Measurements from ENCODE around the gene DENND4B.
A peak's percentile ranks its signal among the peaks of the same experiment; 100 is the strongest.
"Not testable (repeated sequence)": the region's sequence is repeated elsewhere in the genome, so short reads cannot be mapped to it uniquely, and the experiment has no call there.

Gene DENND4B

DNA sequence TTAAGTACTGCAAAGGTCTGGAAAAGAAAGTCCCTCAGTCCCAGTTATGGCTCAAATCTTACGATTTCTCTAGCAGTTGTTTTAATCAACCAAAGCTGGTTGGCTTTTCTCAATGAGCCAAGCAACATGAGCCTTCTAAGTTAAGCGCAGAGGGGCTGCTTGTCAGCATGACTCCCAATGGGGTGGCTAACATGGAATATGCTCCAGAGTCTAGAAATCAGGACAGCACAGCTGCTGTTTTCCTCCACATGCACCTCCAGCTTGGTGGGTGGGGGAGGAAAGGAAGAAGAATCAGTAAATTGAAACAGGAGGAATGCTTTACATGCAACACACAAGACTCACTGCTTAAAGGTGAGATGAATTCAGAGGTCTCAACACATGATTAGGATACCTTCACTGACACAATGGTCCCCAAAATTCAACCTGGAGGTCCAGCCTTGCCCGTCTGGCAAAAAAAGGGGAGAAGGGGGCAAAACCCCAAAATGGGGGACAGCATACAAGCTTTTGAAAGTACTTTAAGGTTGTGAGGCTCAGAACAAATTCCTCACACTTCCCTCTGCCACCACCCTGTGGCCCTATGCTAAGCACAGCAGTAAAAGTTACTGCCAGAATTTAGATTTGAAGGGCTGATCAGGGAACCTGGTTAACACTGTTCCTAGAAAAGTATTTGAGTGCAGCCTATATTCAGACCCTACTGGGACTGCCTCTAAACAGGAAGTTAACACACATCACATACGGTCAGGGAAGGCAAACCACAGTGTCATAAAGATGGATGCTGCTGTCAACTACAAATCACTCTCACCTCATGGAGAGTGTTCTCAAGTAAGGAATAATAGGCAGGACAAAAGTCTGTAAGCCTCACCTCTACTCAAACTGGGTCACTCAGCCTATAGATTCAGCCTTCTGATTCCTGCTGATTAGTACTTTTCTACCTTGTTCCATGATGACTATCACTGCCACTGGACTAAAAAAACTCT is 26.4 kb downstream of the DENND4B start:
- Histone ChIP-seq H3K4me1 (ENCODE audit: control insufficient read depth in 5 of 5, insufficient read depth in 5 of 5, low read length in 5 of 5) (peaks cover 4 to 39% (median 37%) of the 10 kb centered on the region in 5 donors), H3K9ac (ENCODE audit: low read length in 5 of 5) (peak overlapping the region; percentile 2 to 84 (median 36))

DNA sequence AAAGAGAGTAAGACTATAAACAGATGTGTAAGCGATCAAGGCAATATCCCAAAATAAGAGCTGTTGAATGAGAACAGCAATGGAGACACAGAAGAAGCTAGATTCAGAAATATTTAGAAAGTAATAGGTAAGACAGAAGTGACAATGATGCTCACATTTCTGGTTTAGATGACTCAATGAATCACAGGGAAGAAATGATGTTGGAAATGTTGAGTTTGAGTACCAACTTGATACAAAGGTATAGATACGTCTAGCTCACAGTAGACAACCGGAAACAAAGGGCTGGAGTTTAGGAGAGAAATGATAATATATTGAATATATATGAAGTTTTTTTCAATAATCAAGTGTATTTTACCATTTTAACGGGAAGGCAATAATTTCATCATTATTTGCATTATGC is 30.2 kb downstream of the DENND4B start:
- no peak overlapping the region for H3K4me3 ChIP-seq (ENCODE audit: low read depth in 1 of 5, low read length in 5 of 5)
- H3K36me3 ChIP-seq (ENCODE audit: control insufficient read depth in 5 of 5, insufficient read depth in 5 of 5, low read length in 5 of 5) = peaks cover 0 to 14% (median 0%) of the 10 kb centered on the region in 5 donors
- H3K4me1 ChIP-seq (ENCODE audit: control insufficient read depth in 5 of 5, insufficient read depth in 5 of 5, low read length in 5 of 5) = peaks cover 0 to 21% (median 20%) of the 10 kb centered on the region in 5 donors
- no peaks in the 10 kb centered on the region for H3K27me3 ChIP-seq (ENCODE audit: control insufficient read depth in 5 of 5, insufficient read depth in 4 of 5, low read length in 5 of 5)
- H3K9me3 ChIP-seq (ENCODE audit: control insufficient read depth in 5 of 5, low read length in 5 of 5) = no peaks in the 10 kb centered on the region
- H3K27ac ChIP-seq (ENCODE audit: low read depth, low read length) = no peak overlapping the region
- H3K9ac ChIP-seq (ENCODE audit: low read length in 5 of 5) = no peak overlapping the region

More for the DNA sequence above, 26.4 kb downstream of the DENND4B start:
- no peaks in the 10 kb centered on the region for H3K27me3 ChIP-seq (ENCODE audit: control insufficient read depth in 5 of 5, insufficient read depth in 4 of 5, low read length in 5 of 5)
- H3K27ac ChIP-seq (ENCODE audit: low read depth, low read length) = peak overlapping the region; percentile 18
- peaks cover 0 to 8% (median 0%) of the 10 kb centered on the region in 5 donors for H3K36me3 ChIP-seq (ENCODE audit: control insufficient read depth in 5 of 5, insufficient read depth in 5 of 5, low read length in 5 of 5)
- H3K4me3 ChIP-seq (ENCODE audit: low read depth in 1 of 5, low read length in 5 of 5) = peak overlapping the region in 1 of 5 donors; percentile 4
- no peaks in the 10 kb centered on the region for H3K9me3 ChIP-seq (ENCODE audit: control insufficient read depth in 5 of 5, low read length in 5 of 5)

GRCh38 chr1:153912349-153912748 is 34.2 kb downstream of the DENND4B start:
- no peaks in the 10 kb centered on the region for H3K27me3 ChIP-seq (ENCODE audit: control insufficient read depth in 5 of 5, insufficient read depth in 4 of 5, low read length in 5 of 5)
- H3K4me1 ChIP-seq (ENCODE audit: control insufficient read depth in 5 of 5, insufficient read depth in 5 of 5, low read length in 5 of 5) = no peaks in the 10 kb centered on the region
- peaks cover 0 to 9% (median 3%) of the 10 kb centered on the region in 5 donors for H3K36me3 ChIP-seq (ENCODE audit: control insufficient read depth in 5 of 5, insufficient read depth in 5 of 5, low read length in 5 of 5)
- H3K27ac ChIP-seq (ENCODE audit: low read depth, low read length) = no peak overlapping the region
- H3K9ac ChIP-seq (ENCODE audit: low read length in 5 of 5) = no peak overlapping the region
- no peak overlapping the region for H3K4me3 ChIP-seq (ENCODE audit: low read depth in 1 of 5, low read length in 5 of 5)
- H3K9me3 ChIP-seq (ENCODE audit: control insufficient read depth in 5 of 5, low read length in 5 of 5) = no peaks in the 10 kb centered on the region

- not testable (repeated sequence) for H3K4me3 ChIP-seq (ENCODE audit: low read depth in 1 of 5, low read length in 5 of 5); H3K9me3 ChIP-seq (ENCODE audit: control insufficient read depth in 5 of 5, low read length in 5 of 5); H3K4me1 ChIP-seq (ENCODE audit: control insufficient read depth in 5 of 5, insufficient read depth in 5 of 5, low read length in 5 of 5); H3K27ac ChIP-seq (ENCODE audit: low read depth, low read length); H3K27me3 ChIP-seq (ENCODE audit: control insufficient read depth in 5 of 5, insufficient read depth in 4 of 5, low read length in 5 of 5); H3K9ac ChIP-seq (ENCODE audit: low read length in 5 of 5); H3K36me3 ChIP-seq (ENCODE audit: control insufficient read depth in 5 of 5, insufficient read depth in 5 of 5, low read length in 5 of 5)
Measured at GRCh38 chr1:153910560-153910959, 36.0 kb downstream of the DENND4B start.

DNA sequence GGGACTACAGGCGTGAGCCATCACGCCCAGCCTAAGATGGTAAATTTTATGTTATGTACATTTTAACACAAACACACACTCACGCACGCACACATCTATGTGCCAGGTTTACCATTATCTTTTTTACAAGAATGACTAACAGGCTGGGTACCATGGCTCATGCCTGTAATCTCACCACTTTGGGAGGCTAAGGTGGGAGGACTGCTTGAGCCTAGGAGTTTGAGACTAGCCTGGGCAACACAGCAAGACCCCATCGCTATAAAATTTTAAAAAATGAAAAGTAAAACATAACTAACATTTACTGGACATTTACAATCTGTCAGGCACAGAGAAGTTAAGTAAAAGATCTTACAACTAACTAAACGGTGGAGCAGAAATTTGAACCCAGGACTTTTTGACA is 38.4 kb downstream of the DENND4B start:
- Histone ChIP-seq H3K4me1 (ENCODE audit: control insufficient read depth in 5 of 5, insufficient read depth in 5 of 5, low read length in 5 of 5) (peaks cover 0 to 5% (median 0%) of the 10 kb centered on the region in 5 donors), H3K27me3 (ENCODE audit: control insufficient read depth in 5 of 5, insufficient read depth in 4 of 5, low read length in 5 of 5) (no peaks in the 10 kb centered on the region), H3K27ac (ENCODE audit: low read depth, low read length) (no peak overlapping the region)

GRCh38 chr1:153907134-153907533 is 39.4 kb downstream of the DENND4B start:
- H3K9me3 ChIP-seq (ENCODE audit: control insufficient read depth in 5 of 5, low read length in 5 of 5) = no peaks in the 10 kb centered on the region
- peaks cover 0 to 5% (median 0%) of the 10 kb centered on the region in 5 donors for H3K4me1 ChIP-seq (ENCODE audit: control insufficient read depth in 5 of 5, insufficient read depth in 5 of 5, low read length in 5 of 5)
- no peak overlapping the region for H3K9ac ChIP-seq (ENCODE audit: low read length in 5 of 5)
- H3K36me3 ChIP-seq (ENCODE audit: control insufficient read depth in 5 of 5, insufficient read depth in 5 of 5, low read length in 5 of 5) = peaks cover 0 to 7% (median 4%) of the 10 kb centered on the region in 5 donors
- no peak overlapping the region for H3K4me3 ChIP-seq (ENCODE audit: low read depth in 1 of 5, low read length in 5 of 5)
- H3K27me3 ChIP-seq (ENCODE audit: control insufficient read depth in 5 of 5, insufficient read depth in 4 of 5, low read length in 5 of 5) = no peaks in the 10 kb centered on the region
- no peak overlapping the region for H3K27ac ChIP-seq (ENCODE audit: low read depth, low read length)

More for the DNA sequence above, 38.4 kb downstream of the DENND4B start:
- Histone ChIP-seq H3K9me3 (ENCODE audit: control insufficient read depth in 5 of 5, low read length in 5 of 5) (no peaks in the 10 kb centered on the region), H3K9ac (ENCODE audit: low read length in 5 of 5) (no peak overlapping the region), H3K36me3 (ENCODE audit: control insufficient read depth in 5 of 5, insufficient read depth in 5 of 5, low read length in 5 of 5) (peaks cover 0 to 7% (median 0%) of the 10 kb centered on the region in 5 donors), H3K4me3 (ENCODE audit: low read depth in 1 of 5, low read length in 5 of 5) (no peak overlapping the region)

GRCh38 chr1:153906396-153906795 is 40.1 kb downstream of the DENND4B start:
- Histone ChIP-seq H3K9me3 (ENCODE audit: control insufficient read depth in 5 of 5, low read length in 5 of 5) (no peaks in the 10 kb centered on the region), H3K4me1 (ENCODE audit: control insufficient read depth in 5 of 5, insufficient read depth in 5 of 5, low read length in 5 of 5) (peaks cover 0 to 5% (median 0%) of the 10 kb centered on the region in 5 donors), H3K27ac (ENCODE audit: low read depth, low read length) (no peak overlapping the region), H3K4me3 (ENCODE audit: low read depth in 1 of 5, low read length in 5 of 5) (no peak overlapping the region), H3K27me3 (ENCODE audit: control insufficient read depth in 5 of 5, insufficient read depth in 4 of 5, low read length in 5 of 5) (no peaks in the 10 kb centered on the region), H3K36me3 (ENCODE audit: control insufficient read depth in 5 of 5, insufficient read depth in 5 of 5, low read length in 5 of 5) (peaks cover 0 to 7% (median 4%) of the 10 kb centered on the region in 5 donors), H3K9ac (ENCODE audit: low read length in 5 of 5) (no peak overlapping the region)

GRCh38 chr1:153905908-153906307 is 40.6 kb downstream of the DENND4B start:
- not testable (repeated sequence) for H3K4me1 ChIP-seq (ENCODE audit: control insufficient read depth in 5 of 5, insufficient read depth in 5 of 5, low read length in 5 of 5); H3K27me3 ChIP-seq (ENCODE audit: control insufficient read depth in 5 of 5, insufficient read depth in 4 of 5, low read length in 5 of 5); H3K4me3 ChIP-seq (ENCODE audit: low read depth in 1 of 5, low read length in 5 of 5); H3K9me3 ChIP-seq (ENCODE audit: control insufficient read depth in 5 of 5, low read length in 5 of 5); H3K27ac ChIP-seq (ENCODE audit: low read depth, low read length); H3K36me3 ChIP-seq (ENCODE audit: control insufficient read depth in 5 of 5, insufficient read depth in 5 of 5, low read length in 5 of 5); H3K9ac ChIP-seq (ENCODE audit: low read length in 5 of 5)

- H3K27ac ChIP-seq (ENCODE audit: low read depth, low read length) = peak overlapping the region; percentile 37
- no peaks in the 10 kb centered on the region for H3K27me3 ChIP-seq (ENCODE audit: control insufficient read depth in 5 of 5, insufficient read depth in 4 of 5, low read length in 5 of 5)
- H3K9ac ChIP-seq (ENCODE audit: low read length in 5 of 5) = no peak overlapping the region
- H3K4me1 ChIP-seq (ENCODE audit: control insufficient read depth in 5 of 5, insufficient read depth in 5 of 5, low read length in 5 of 5) = peaks cover 0 to 5% (median 0%) of the 10 kb centered on the region in 5 donors
- H3K36me3 ChIP-seq (ENCODE audit: control insufficient read depth in 5 of 5, insufficient read depth in 5 of 5, low read length in 5 of 5) = peaks cover 0 to 10% (median 7%) of the 10 kb centered on the region in 5 donors
- H3K9me3 ChIP-seq (ENCODE audit: control insufficient read depth in 5 of 5, low read length in 5 of 5) = no peaks in the 10 kb centered on the region
- no peak overlapping the region for H3K4me3 ChIP-seq (ENCODE audit: low read depth in 1 of 5, low read length in 5 of 5)
Measured at GRCh38 chr1:153903841-153904455, 42.6 kb downstream of the DENND4B start.

GRCh38 chr1:153899509-153899908 is 47.0 kb downstream of the DENND4B start:
- H3K4me1 ChIP-seq (ENCODE audit: control insufficient read depth in 5 of 5, insufficient read depth in 5 of 5, low read length in 5 of 5) = peaks cover 0 to 5% (median 0%) of the 10 kb centered on the region in 5 donors
- no peak overlapping the region for H3K27ac ChIP-seq (ENCODE audit: low read depth, low read length)
- H3K9ac ChIP-seq (ENCODE audit: low read length in 5 of 5) = no peak overlapping the region
- no peaks in the 10 kb centered on the region for H3K27me3 ChIP-seq (ENCODE audit: control insufficient read depth in 5 of 5, insufficient read depth in 4 of 5, low read length in 5 of 5)
- no peak overlapping the region for H3K4me3 ChIP-seq (ENCODE audit: low read depth in 1 of 5, low read length in 5 of 5)
- H3K36me3 ChIP-seq (ENCODE audit: control insufficient read depth in 5 of 5, insufficient read depth in 5 of 5, low read length in 5 of 5) = peaks cover 0 to 13% (median 4%) of the 10 kb centered on the region in 5 donors
- no peaks in the 10 kb centered on the region for H3K9me3 ChIP-seq (ENCODE audit: control insufficient read depth in 5 of 5, low read length in 5 of 5)
